Measurements from ENCODE around the gene ANKRD13B. TPM values are rescaled to one million over a fixed set of nuclear protein-coding genes. Genes with fewer than 3 reads are reported as not detected.
A peak's percentile ranks its signal among the peaks of the same experiment; 100 is the strongest.

The ANKRD13B gene
- total and polyA plus RNA-seq, 8 donors, result 1.8 to 12.3 (median 4.2) TPM; not detected in 1

- peaks cover 25 to 67% (median 53%) of the 10 kb centered on the region in 4 donors for H3K36me3 ChIP-seq
- intact Hi-C loops (cut with DNase I; ENCODE audit: low total_unique reads), result no loop called here
- no peak overlapping the region for H3K27ac ChIP-seq
- no peak for TF ChIP-seq EP300 (IDR thresholded peaks at IDR 0.05)
- no peak for TF ChIP-seq POLR2AphosphoS5 (IDR thresholded peaks at IDR 0.05)
- no peak for TF ChIP-seq POLR2A (IDR thresholded peaks at IDR 0.05)
- no peak for TF ChIP-seq CTCF (IDR thresholded peaks at IDR 0.05)
- WGBS, 5 donors, result 60 to 77% (median 63%) methylated on average over 2 of the region's 2 CpGs
- no peak overlapping the region for H3K4me3 ChIP-seq
- H3K9me3 ChIP-seq, result no peaks in the 10 kb centered on the region
- DNase-seq, result no peak
- no peaks in the 10 kb centered on the region for H3K27me3 ChIP-seq
- peaks cover 0 to 4% (median 0%) of the 10 kb centered on the region in 4 donors for H3K4me1 ChIP-seq
These were observed 36.9 kb downstream of the ANKRD13B start for GRCh38 chr17:29629839-29630238.

- TF ChIP-seq CTCF (IDR thresholded peaks at IDR 0.05) (no peak), POLR2AphosphoS5 (IDR thresholded peaks at IDR 0.05) (no peak), POLR2A (IDR thresholded peaks at IDR 0.05) (no peak), EP300 (IDR thresholded peaks at IDR 0.05) (no peak)
- Histone ChIP-seq H3K27me3 (no peaks in the 10 kb centered on the region), H3K9me3 (no peaks in the 10 kb centered on the region), H3K4me1 (no peaks in the 10 kb centered on the region), H3K27ac (no peak overlapping the region), H3K4me3 (no peak overlapping the region), H3K36me3 (peaks cover 25 to 76% (median 62%) of the 10 kb centered on the region in 4 donors)
- 82 to 91% (median 90%) methylated on average over 6 of the region's 6 CpGs for WGBS, 5 donors
- no peak for DNase-seq
- intact Hi-C loops (cut with DNase I; ENCODE audit: low total_unique reads), result no loop called here
These were observed 37.8 kb downstream of the ANKRD13B start for GRCh38 chr17:29630630-29631193.

GRCh38 chr17:29633886-29634285 is 41.0 kb downstream of the ANKRD13B start:
- Histone ChIP-seq H3K27ac (no peak overlapping the region), H3K4me1 (peaks cover 0 to under 1% (median 0%) of the 10 kb centered on the region in 4 donors), H3K9me3 (no peaks in the 10 kb centered on the region), H3K27me3 (no peaks in the 10 kb centered on the region), H3K4me3 (no peak overlapping the region), H3K36me3 (peaks cover 25 to 86% (median 72%) of the 10 kb centered on the region in 4 donors)
- WGBS, 5 donors, result 92 to 95% (median 94%) methylated on average over 3 of the region's 3 CpGs
- no peak for DNase-seq
- intact Hi-C loops (cut with DNase I; ENCODE audit: low total_unique reads), result no loop called here
- TF ChIP-seq CTCF (IDR thresholded peaks at IDR 0.05), result no peak
- TF ChIP-seq EP300 (IDR thresholded peaks at IDR 0.05), result no peak
- TF ChIP-seq POLR2AphosphoS5 (IDR thresholded peaks at IDR 0.05), result no peak
- TF ChIP-seq POLR2A (IDR thresholded peaks at IDR 0.05), result no peak

GRCh38 chr17:29640413-29640812 is 47.5 kb downstream of the ANKRD13B start:
- intact Hi-C loops (cut with DNase I; ENCODE audit: low total_unique reads), result loop anchor here (10.0 kb wide), 1 partner anchor 134 kb away; no protein-coding TSS in a partner anchor
- Histone ChIP-seq H3K4me1 (peaks cover 4 to 64% (median 34%) of the 10 kb centered on the region in 4 donors), H3K27me3 (no peaks in the 10 kb centered on the region), H3K27ac (peak overlapping the region in 4 of 5 donors; percentile 34 to 71 (median 60)), H3K9me3 (no peaks in the 10 kb centered on the region), H3K36me3 (peaks cover 0 to 28% (median 18%) of the 10 kb centered on the region in 4 donors), H3K4me3 (no peak overlapping the region)
- no peak for DNase-seq
- no peak for TF ChIP-seq POLR2AphosphoS5 (IDR thresholded peaks at IDR 0.05)
- WGBS, 5 donors, result 50 to 72% (median 57%) methylated on average over 2 of the region's 2 CpGs

Data from stomach (tissue), 9 donors.